ENCODE data around the gene PPARA. TPM values are rescaled to one million over a fixed set of nuclear protein-coding genes. Genes with fewer than 3 reads are reported as not detected.
A peak's percentile ranks its signal among the peaks of the same experiment; 100 is the strongest.

PPARA gene
- total and polyA plus RNA-seq, 2 donors (not counting 3 experiments of a cell fraction or from before 2014, with no cell fraction given) = 3.1 to 10.7 TPM

DNA sequence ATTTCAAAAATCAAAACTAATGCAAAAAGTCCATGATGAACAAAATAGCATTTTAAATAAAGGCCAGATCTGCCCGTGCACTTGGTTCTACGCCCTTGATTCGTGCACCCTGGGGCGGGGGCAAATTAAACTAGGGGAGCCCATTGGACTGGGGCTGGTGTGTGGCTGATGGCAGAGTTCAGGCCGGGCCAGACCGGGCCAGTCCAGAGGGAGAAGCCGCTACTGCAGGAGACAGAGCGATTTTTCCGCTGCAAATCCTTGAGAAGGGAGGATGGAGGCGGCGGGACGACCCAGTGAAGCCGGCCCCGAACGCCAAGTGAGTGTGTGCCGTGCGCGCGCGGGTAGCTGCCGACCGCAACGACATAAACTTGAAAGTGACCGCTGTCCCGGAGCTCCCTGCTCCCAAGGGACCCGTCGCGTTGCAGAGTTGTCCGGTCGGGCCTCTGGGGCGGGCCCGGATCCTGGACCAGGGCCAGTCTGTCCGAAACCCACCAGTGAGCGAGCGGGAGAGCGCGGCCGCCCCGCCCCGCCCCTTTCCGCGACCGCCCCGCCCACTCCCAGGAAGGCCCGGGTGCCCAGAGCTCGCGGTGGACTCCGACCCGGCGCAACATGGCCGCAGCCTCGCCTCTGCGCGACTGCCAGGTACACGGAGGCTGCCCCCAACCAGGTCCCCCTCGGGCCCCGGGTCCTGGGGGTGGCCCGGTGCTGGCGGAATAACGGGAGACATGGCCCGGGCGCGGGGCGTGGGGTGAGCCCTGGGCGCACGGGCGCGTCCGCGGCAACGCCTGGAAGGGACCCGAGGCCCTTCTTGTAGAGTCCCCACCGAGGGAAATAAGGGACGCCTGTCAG lies 117.3 kb downstream of the PPARA start, which contains the start of gene TTC38:
Gene TTC38 (plus strand): TSS at position 578 of the 849 bp plus-strand sequence. CDS start 32 bp downstream, at position 610.
- DNase-seq (ENCODE audit: low read depth, low spot score) = peak; percentile 81
- Histone ChIP-seq H3K27ac (ENCODE audit: insufficient read depth, low read depth, low read length) (no peak within 1 kb of the TSS), H2AFZ (ENCODE audit: low read depth, low read length) (peak within 1 kb of the TSS; percentile 97), H4K20me1 (replicated peaks; ENCODE audit: control insufficient read depth, extremely low read depth, insufficient read depth, low read length) (no peaks in the 10 kb centered on the region), H3K27me3 (ENCODE audit: control insufficient read depth in 2 of 2, insufficient read depth in 2 of 2, low read length in 2 of 2) (peaks cover 0 to 3% of the 10 kb centered on the region in 2 experiments), H3K4me2 (ENCODE audit: insufficient read depth, low read length) (peak within 1 kb of the TSS; percentile 76), H3K4me1 (ENCODE audit: control insufficient read depth, extremely low read depth, insufficient read depth, low read length) (peaks cover 20% of the 10 kb centered on the region), H3K4me3 (replicated peaks in 1 of 3; ENCODE audit: insufficient read depth in 1 of 3, low read depth in 1 of 3, low read length in 3 of 3) (peak within 1 kb of the TSS; percentile 47 to 76 (median 60)), H3K9me1 (replicated peaks; ENCODE audit: control insufficient read depth, extremely low read depth, insufficient read depth, low read length) (no peaks in the 10 kb centered on the region), H3K9ac (replicated peaks; ENCODE audit: extremely low read depth, insufficient read depth, low read length) (peak within 1 kb of the TSS; percentile 37), H3K9me3 (replicated peaks; ENCODE audit: control insufficient read depth, insufficient read depth, low read length) (no peaks in the 10 kb centered on the region), H3K36me3 (ENCODE audit: control insufficient read depth in 2 of 2, extremely low read depth in 1 of 2, insufficient read depth in 2 of 2, low read length in 2 of 2) (peaks cover 0 to 5% of the 10 kb centered on the region in 2 experiments), H3K79me2 (ENCODE audit: control insufficient read depth, insufficient read depth, low read length) (peaks cover 9% of the 10 kb centered on the region)
- intact Hi-C loops (cut with micrococcal nuclease) = loop anchor here (1.0 to 5.0 kb wide), 3 partner anchors 17 to 270 kb away; partner anchors contain the start of gene CDPF1
- dilution Hi-C loops (cut with MboI; ENCODE audit: extremely low pct_ligation_motif_present, low sequenced_read_pairs) = no loop called here
- TSS peak; percentile 32 for BruUV-seq (replicated peaks)
- FAIRE-seq = peak; percentile 95
- TF ChIP-seq FOS (IDR thresholded peaks at IDR 0.05; ENCODE audit: borderline replicate concordance, insufficient read depth, low read length) = no peak
- TF ChIP-seq JUN (IDR thresholded peaks at IDR 0.05; ENCODE audit: borderline replicate concordance, insufficient read depth, insufficient read length, low read depth) = no peak
- TF ChIP-seq POLR2A (IDR thresholded peaks at IDR 0.05; ENCODE audit: low read depth, low read length) = peak; percentile 49
- peak; percentile 81 for TF ChIP-seq POLR2AphosphoS5 (IDR thresholded peaks at IDR 0.05; ENCODE audit: insufficient read depth, low read depth, low read length)
- TF ChIP-seq, protein P1, sequence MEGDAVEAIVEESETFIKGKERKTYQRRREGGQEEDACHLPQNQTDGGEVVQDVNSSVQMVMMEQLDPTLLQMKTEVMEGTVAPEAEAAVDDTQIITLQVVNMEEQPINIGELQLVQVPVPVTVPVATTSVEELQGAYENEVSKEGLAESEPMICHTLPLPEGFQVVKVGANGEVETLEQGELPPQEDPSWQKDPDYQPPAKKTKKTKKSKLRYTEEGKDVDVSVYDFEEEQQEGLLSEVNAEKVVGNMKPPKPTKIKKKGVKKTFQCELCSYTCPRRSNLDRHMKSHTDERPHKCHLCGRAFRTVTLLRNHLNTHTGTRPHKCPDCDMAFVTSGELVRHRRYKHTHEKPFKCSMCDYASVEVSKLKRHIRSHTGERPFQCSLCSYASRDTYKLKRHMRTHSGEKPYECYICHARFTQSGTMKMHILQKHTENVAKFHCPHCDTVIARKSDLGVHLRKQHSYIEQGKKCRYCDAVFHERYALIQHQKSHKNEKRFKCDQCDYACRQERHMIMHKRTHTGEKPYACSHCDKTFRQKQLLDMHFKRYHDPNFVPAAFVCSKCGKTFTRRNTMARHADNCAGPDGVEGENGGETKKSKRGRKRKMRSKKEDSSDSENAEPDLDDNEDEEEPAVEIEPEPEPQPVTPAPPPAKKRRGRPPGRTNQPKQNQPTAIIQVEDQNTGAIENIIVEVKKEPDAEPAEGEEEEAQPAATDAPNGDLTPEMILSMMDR (IDR thresholded peaks at IDR 0.05; ENCODE audit: extremely low read depth in 1 of 2, insufficient read depth in 1 of 2, low read depth in 1 of 2, low read length in 2 of 2) = no peak
- TF ChIP-seq, protein P2, sequence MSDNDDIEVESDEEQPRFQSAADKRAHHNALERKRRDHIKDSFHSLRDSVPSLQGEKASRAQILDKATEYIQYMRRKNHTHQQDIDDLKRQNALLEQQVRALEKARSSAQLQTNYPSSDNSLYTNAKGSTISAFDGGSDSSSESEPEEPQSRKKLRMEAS (IDR thresholded peaks at IDR 0.05; ENCODE audit: insufficient read depth, insufficient read length) = no peak
- ChIA-PET CTCF (interaction anchor here (0.7 to 1.6 kb wide), 9 partner anchors 12 to 434 kb away, joined by 3 to 5 read pairs (median 4); partner anchors contain the start of genes CDPF1 and GTSE1), POLR2A (interaction anchor here (0.6 to 1.3 kb wide), 4 partner anchors 15 to 179 kb away, joined by 3 to 6 read pairs (median 3); partner anchors contain the start of genes CDPF1 and GTSE1)
